K562 (cell line): Measurements from ENCODE around the gene CAMSAP3. TPM values are rescaled to one million over a fixed set of nuclear protein-coding genes. Genes with fewer than 3 reads are reported as not detected.

Experiments
- ATAC-seq: fragments of 200-7000 bp; cut with Tn5 transposase; 3 replicates; pipeline ENCODE4 v1.9.1; 2020; ENCODE audit warnings: moderate library complexity
- BruUV-seq: library from RNA; stranded (reverse); fragments of 400-500 nt; replicated peaks from 2 replicates; lab custom pipeline; 2021; lab: Mats Ljungman, UMichigan
- CTCF ChIA-PET: fragments of 300-600 bp; formaldehyde crosslinking; extraction: SDS; loops from one replicate; lab custom pipeline; 2021; ENCODE audit warnings: low intra/inter-chr PET ratio; lab: Yijun Ruan, JAX
- POLR2A ChIA-PET: fragments of 300-600, 350-650 bp; sonication (Branson Sonifier 250); formaldehyde crosslinking; extraction: SDS; loops from one replicate; lab custom pipeline; 2021; ENCODE audit warnings: antibody characterized with exemption, inconsistent platforms; lab: Yijun Ruan, JAX
- DNase-seq, 4 experiments: peaks; one replicate each; pipeline versions ENCODE4 v3.0.0 to v3.0.0-alpha.2; 2011 to 2018; ENCODE audit warnings: low spot score in 3 of 4, mixed read lengths in 3 of 4; ENCODE audit errors: extremely low read depth in 1 of 4
- FAIRE-seq: peaks from 2 replicates; lab custom pipeline; 2011; peaks lifted over from hg19 to GRCh38; lab: Jason Lieb, UNC
- H2AFZ ChIP-seq: 2 replicates; pipeline ENCODE4 v1.6.0; 2011; ENCODE audit warnings: low read depth, low read length, control low read depth, inconsistent platforms
- H3K27ac ChIP-seq: fragments of 200-600 bp; 3 replicates; pipeline ENCODE4 v1.8.0; 2011; ENCODE audit warnings: low read depth, mild to moderate bottlenecking, control low read depth, inconsistent platforms, low read length, moderate library complexity, mixed read lengths; ENCODE audit errors: extremely low read depth
- H3K27me3 ChIP-seq, 2 experiments: fragments of 300-600 bp in 1 of 2; 2 replicates in 1 of 2; 3 replicates in 1 of 2; pipeline versions ENCODE4 v1.6.0 to v1.8.0; 2011; ENCODE audit warnings: inconsistent platforms in 2 of 2, low read length in 2 of 2, mild to moderate bottlenecking in 1 of 2, mixed read lengths in 1 of 2, moderate library complexity in 1 of 2; ENCODE audit not compliant: control insufficient read depth in 2 of 2, insufficient read depth in 2 of 2
- H3K36me3 ChIP-seq: fragments of 300-600 bp; 3 replicates; pipeline ENCODE4 v1.8.0; 2011; ENCODE audit warnings: mild to moderate bottlenecking, low read length, inconsistent platforms; ENCODE audit not compliant: control insufficient read depth, insufficient read depth
- H3K4me1 ChIP-seq, 2 experiments: fragments of 200-600 bp in 1 of 2; replicated peaks in 1 of 2; 2 replicates in 1 of 2; 3 replicates in 1 of 2; pipeline versions ENCODE4 v1.5.1 to v1.8.0; 2011; ENCODE audit warnings: inconsistent platforms in 2 of 2, low read length in 2 of 2, mild to moderate bottlenecking in 1 of 2, mixed read lengths in 1 of 2, moderate library complexity in 1 of 2; ENCODE audit not compliant: control insufficient read depth in 2 of 2, insufficient read depth in 2 of 2
- H3K4me2 ChIP-seq: 2 replicates; pipeline ENCODE4 v1.6.1; 2011; ENCODE audit warnings: low read length, control low read depth, inconsistent platforms, mixed read lengths; ENCODE audit not compliant: insufficient read depth
- H3K4me3 ChIP-seq: fragments of 200-600 bp; sonication (generic), shearing (Covaris generic); 2 replicates; pipeline ENCODE4 v1.5.1; 2016; ENCODE audit warnings: control low read depth, inconsistent platforms
- H3K79me2 ChIP-seq: fragments of 200-600 bp; 3 replicates; pipeline ENCODE4 v1.8.0; 2011; ENCODE audit warnings: low read length, inconsistent platforms; ENCODE audit not compliant: control insufficient read depth, insufficient read depth
- H3K9ac ChIP-seq, 2 experiments: 2 replicates each; pipeline versions ENCODE4 v1.6.0 to v1.6.1; 2011; ENCODE audit warnings: low read depth in 2 of 2, low read length in 2 of 2, control low read depth in 1 of 2, inconsistent platforms in 1 of 2, mild to moderate bottlenecking in 1 of 2, mixed read lengths in 1 of 2; ENCODE audit not compliant: insufficient read depth in 1 of 2
- H3K9me1 ChIP-seq: one replicate; pipeline ENCODE4 v1.6.0; 2011; ENCODE audit warnings: inconsistent platforms, mild to moderate bottlenecking, low read length, moderate library complexity; ENCODE audit not compliant: control insufficient read depth, insufficient read depth
- H3K9me3 ChIP-seq: replicated peaks from 2 replicates; pipeline ENCODE4 v1.5.1; 2011; ENCODE audit warnings: low read depth, low read length, inconsistent platforms; ENCODE audit not compliant: control insufficient read depth, insufficient read depth
- H4K20me1 ChIP-seq: replicated peaks from 2 replicates; pipeline ENCODE4 v1.6.1; 2011; ENCODE audit warnings: low read length, inconsistent platforms, mixed read lengths; ENCODE audit not compliant: control insufficient read depth, insufficient read depth
- CBFB ChIP-seq: sonication (generic); formaldehyde crosslinking; IDR thresholded peaks from 2 replicates; pipeline ENCODE4 v1.4.0; 2020; ENCODE audit warnings: mild to moderate bottlenecking, missing genetic modification reagents
- CLOCK ChIP-seq: fragments of 250-450 bp; sonication (Bioruptor Pico); IDR thresholded peaks from 2 replicates; pipeline ENCODE4 v1.4.0; 2020; ENCODE audit warnings: mild to moderate bottlenecking, moderate library complexity, borderline replicate concordance
- COPS2 ChIP-seq: fragments of 450-650 bp; conservative IDR thresholded peaks from 2 replicates; pipeline ENCODE4 v1.6.1; 2016; ENCODE audit warnings: mild to moderate bottlenecking, moderate library complexity
- EWSR1 ChIP-seq: fragments of 450-650 bp; IDR thresholded peaks from 2 replicates; pipeline ENCODE4 v1.6.1; 2018; ENCODE audit warnings: borderline replicate concordance, mild to moderate bottlenecking, low read depth, moderate library complexity; ENCODE audit not compliant: partially characterized antibody
- NFYB ChIP-seq: IDR thresholded peaks from 2 replicates; pipeline ENCODE4 v1.6.1; 2011; ENCODE audit warnings: mild to moderate bottlenecking, moderate library complexity; ENCODE audit not compliant: insufficient read length; ENCODE audit errors: extremely low read depth
- PBX2 ChIP-seq, 2 experiments: IDR thresholded peaks in 1 of 2; conservative IDR thresholded peaks in 1 of 2; 2 replicates each; pipeline ENCODE4 v1.6.1; 2016; ENCODE audit warnings: low read depth in 2 of 2, mild to moderate bottlenecking in 1 of 2, missing compliant biosample characterization in 1 of 2, missing genetic modification characterization in 1 of 2, moderate library complexity in 1 of 2
- PKNOX1 ChIP-seq: fragments of 450-650 bp; IDR thresholded peaks from 2 replicates; pipeline ENCODE4 v1.6.1; 2016
- RFX1 ChIP-seq: fragments of 450-650 bp; IDR thresholded peaks from 2 replicates; pipeline ENCODE4 v1.6.1; 2016; ENCODE audit warnings: mild to moderate bottlenecking, moderate library complexity
- ZKSCAN3 ChIP-seq: fragments of 250-450 bp; sonication (Bioruptor Pico); IDR thresholded peaks from 2 replicates; pipeline ENCODE4 v1.4.0; 2020
- ZNF143 ChIP-seq: sonication (generic); formaldehyde crosslinking; IDR thresholded peaks from 2 replicates; pipeline ENCODE4 v1.9.0; 2022; ENCODE audit warnings: mild to moderate bottlenecking, missing genetic modification reagents
- ZNF280A ChIP-seq: fragments of 450-650 bp; IDR thresholded peaks from 2 replicates; pipeline ENCODE4 v1.6.1; 2018; ENCODE audit warnings: mild to moderate bottlenecking, low read depth; ENCODE audit not compliant: partially characterized antibody
- WGBS: fragments of 100-300 bp; shearing (Covaris generic); methylation state at CpG from one replicate; pipeline ENCODE4 v1.1.6; 2016; ENCODE audit warnings: low coverage, mixed read lengths; ENCODE audit not compliant: insufficient coverage; ENCODE audit errors: missing lambda C conversion rate; 5-methylcytosine and 5-hydroxymethylcytosine counted together
- in situ Hi-C: fragments of 300-500 bp; cut with MboI; formaldehyde crosslinking; loops from 4 replicates; pipeline ENCODE4 v1.15.0; 2018; ENCODE audit warnings: inconsistent platforms, mixed read lengths
- intact Hi-C: fragments of 100-400 bp; cut with micrococcal nuclease; formaldehyde crosslinking; loops from 2 replicates; pipeline ENCODE4 v1.14.2; 2022
- polyA plus RNA-seq, 8 experiments: library from polyadenylated mRNA; depleted of rRNA in 4 of 8; stranded (reverse) in 5 of 8; unstranded in 3 of 8; fragments of >200 nt; fragmentation: Nextera tagmentation in 2 of 8; fragmentation: Illumina TruSeq in 1 of 8; extraction: Ambion mirVana in 2 of 8; extraction: Trizol in 1 of 8; gene quantifications; 2 replicates each; pipeline versions ENCODE4 v1.2.1 to v1.2.3, GENCODE V29; 2011 to 2014; ENCODE audit warnings: inconsistent platforms in 1 of 8, missing spikeins in 1 of 8
- total RNA-seq, 7 experiments: library from RNA; depleted of rRNA in 6 of 7; stranded (reverse); fragments of >200 nt in 6 of 7; fragmentation: Illumina TruSeq in 2 of 7; extraction: Trizol in 2 of 7; gene quantifications; 2 replicates each; pipeline versions ENCODE4 v1.2.1 to v1.2.3, GENCODE V29; 2011 to 2021; ENCODE audit warnings: low replicate concordance in 1 of 7

CAMSAP3 gene
- total and polyA plus RNA-seq, 9 of the 15 experiments (the other 6 are each of a cell fraction or from before 2014, with no cell fraction given): 0.01 to 0.89 (median 0.22) TPM; not detected in 1

GRCh38 chr19:7657131-7657751 is 61.6 kb downstream of the CAMSAP3 start (continued):
- no peak for TF ChIP-seq CLOCK (CRISPR knock-in tag)
- TF ChIP-seq CBFB (CRISPR knock-in tag): no peak

GRCh38 chr19:7658219-7658686 is 62.6 kb downstream of the CAMSAP3 start:
- Histone ChIP-seq H3K27ac (no peak overlapping the region), H3K9me3 (no peaks in the 10 kb centered on the region), H3K4me2 (no peak overlapping the region), H3K9ac (no peak overlapping the region), H3K79me2 (no peaks in the 10 kb centered on the region), H3K9me1 (no peaks in the 10 kb centered on the region), H3K27me3 (peaks cover 4 to 9% of the 10 kb centered on the region in 2 experiments; a peak in 3 of 5 replicates), H3K4me3 (no peak overlapping the region), H4K20me1 (no peaks in the 10 kb centered on the region), H3K4me1 (peaks cover 0 to 6% of the 10 kb centered on the region in 2 experiments; a peak in 2 of 5 replicates), H2AFZ (no peak overlapping the region), H3K36me3 (no peaks in the 10 kb centered on the region)
- no TSS peak for BruUV-seq
- DNase-seq: no peak
- ATAC-seq: no peak
- CTCF ChIA-PET: no interaction called here
- POLR2A ChIA-PET: interaction anchor here (0.6 kb wide), 1 partner anchor 14 kb away, joined by 3 read pairs; no protein-coding TSS in a partner anchor
- WGBS: 24% methylated on average over 9 of the region's 9 CpGs
- intact Hi-C loops: no loop called here
- no peak for FAIRE-seq
- in situ Hi-C loops: no loop called here
- no peak for TF ChIP-seq COPS2
- peak; percentile 88 for TF ChIP-seq PKNOX1
- peak; percentile 73 for TF ChIP-seq RFX1
- TF ChIP-seq ZNF143: no peak
- TF ChIP-seq NFYB: no peak
- no peak for TF ChIP-seq PBX2 (CRISPR knock-in tag; IDR thresholded peaks at IDR 0.05; ENCODE audit: low read depth)
- TF ChIP-seq PBX2 (tag; conservative IDR thresholded peaks at IDR 0.05; ENCODE audit: low read depth): peak; percentile 35; the same call in 1 of the 2 replicates
- no peak for TF ChIP-seq ZNF280A
- no peak for TF ChIP-seq ZKSCAN3 (CRISPR knock-in tag)
- TF ChIP-seq EWSR1: no peak
